BJ (cell line): ENCODE results near the gene B3GAT1. TPM values are rescaled to one million over a fixed set of nuclear protein-coding genes. Genes with fewer than 3 reads are reported as not detected.

Experiments
- CTCF ChIA-PET: fragments of 350-600 bp; formaldehyde crosslinking; extraction: SDS; loops from one replicate; lab custom pipeline; 2021; ENCODE audit warnings: antibody characterized with exemption, inconsistent platforms; lab: Yijun Ruan, JAX
- POLR2A ChIA-PET: fragments of 300-600 bp; sonication (Branson Sonifier 250); formaldehyde crosslinking; extraction: SDS; loops from one replicate; lab custom pipeline; 2021; ENCODE audit warnings: antibody characterized with exemption; lab: Charles Lee
- DNase-seq: peaks from one replicate; pipeline ENCODE4 v3.0.0-alpha.2; 2011; ENCODE audit warnings: low read depth
- H3K27me3 ChIP-seq: 2 replicates; pipeline ENCODE4 v1.6.0; 2011; ENCODE audit warnings: low read length; ENCODE audit not compliant: control insufficient read depth, insufficient read depth
- H3K36me3 ChIP-seq: 2 replicates; pipeline ENCODE4 v1.5.1; 2011; ENCODE audit warnings: low read length; ENCODE audit not compliant: control insufficient read depth, insufficient read depth
- H3K4me3 ChIP-seq: 2 replicates; pipeline ENCODE4 v1.5.1; 2011; ENCODE audit warnings: low read depth, mild to moderate bottlenecking, control low read depth, low read length
- polyA plus RNA-seq: library from polyadenylated mRNA; depleted of rRNA; stranded (reverse); fragments of >200 nt; gene quantifications from 2 replicates; pipeline ENCODE4 v1.2.3, GENCODE V29; 2011
- TF ChIP-seq, protein P1 (sequence below): IDR thresholded peaks from 2 replicates; pipeline ENCODE4 v1.5.1; 2011; ENCODE audit warnings: low read depth, mild to moderate bottlenecking, control low read depth, inconsistent platforms, low read length, moderate library complexity; ENCODE audit not compliant: insufficient read depth

Gene B3GAT1
- polyA plus RNA-seq, 1 experiment = not detected

DNA sequence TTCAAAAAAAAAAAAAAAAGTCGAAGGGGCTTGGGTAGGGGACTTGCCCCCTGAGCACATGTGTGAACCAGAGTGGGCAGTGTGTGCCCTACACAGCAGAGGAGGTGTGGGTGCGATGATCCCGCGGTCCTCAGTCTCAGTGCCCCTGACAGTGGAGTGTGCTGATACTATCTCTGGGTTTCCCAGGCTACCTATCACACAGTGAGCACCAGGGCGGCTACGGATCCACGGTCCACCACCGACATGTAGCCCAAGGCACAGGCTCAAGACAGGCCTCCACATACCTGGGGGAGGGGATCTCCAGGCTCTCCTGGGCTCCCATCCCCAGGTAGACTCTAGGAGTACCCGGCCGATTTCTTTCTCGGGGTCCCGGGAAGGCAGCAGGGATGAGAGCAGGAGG, 9.1 kb downstream of the B3GAT1 start:
- CTCF ChIA-PET = no interaction called here
- no peak for DNase-seq
- H3K4me3 ChIP-seq = no peak overlapping the region
- POLR2A ChIA-PET = no interaction called here
- H3K27me3 ChIP-seq = no peaks in the 10 kb centered on the region
- TF ChIP-seq, protein P1, sequence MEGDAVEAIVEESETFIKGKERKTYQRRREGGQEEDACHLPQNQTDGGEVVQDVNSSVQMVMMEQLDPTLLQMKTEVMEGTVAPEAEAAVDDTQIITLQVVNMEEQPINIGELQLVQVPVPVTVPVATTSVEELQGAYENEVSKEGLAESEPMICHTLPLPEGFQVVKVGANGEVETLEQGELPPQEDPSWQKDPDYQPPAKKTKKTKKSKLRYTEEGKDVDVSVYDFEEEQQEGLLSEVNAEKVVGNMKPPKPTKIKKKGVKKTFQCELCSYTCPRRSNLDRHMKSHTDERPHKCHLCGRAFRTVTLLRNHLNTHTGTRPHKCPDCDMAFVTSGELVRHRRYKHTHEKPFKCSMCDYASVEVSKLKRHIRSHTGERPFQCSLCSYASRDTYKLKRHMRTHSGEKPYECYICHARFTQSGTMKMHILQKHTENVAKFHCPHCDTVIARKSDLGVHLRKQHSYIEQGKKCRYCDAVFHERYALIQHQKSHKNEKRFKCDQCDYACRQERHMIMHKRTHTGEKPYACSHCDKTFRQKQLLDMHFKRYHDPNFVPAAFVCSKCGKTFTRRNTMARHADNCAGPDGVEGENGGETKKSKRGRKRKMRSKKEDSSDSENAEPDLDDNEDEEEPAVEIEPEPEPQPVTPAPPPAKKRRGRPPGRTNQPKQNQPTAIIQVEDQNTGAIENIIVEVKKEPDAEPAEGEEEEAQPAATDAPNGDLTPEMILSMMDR = no peak
- no peaks in the 10 kb centered on the region for H3K36me3 ChIP-seq

DNA sequence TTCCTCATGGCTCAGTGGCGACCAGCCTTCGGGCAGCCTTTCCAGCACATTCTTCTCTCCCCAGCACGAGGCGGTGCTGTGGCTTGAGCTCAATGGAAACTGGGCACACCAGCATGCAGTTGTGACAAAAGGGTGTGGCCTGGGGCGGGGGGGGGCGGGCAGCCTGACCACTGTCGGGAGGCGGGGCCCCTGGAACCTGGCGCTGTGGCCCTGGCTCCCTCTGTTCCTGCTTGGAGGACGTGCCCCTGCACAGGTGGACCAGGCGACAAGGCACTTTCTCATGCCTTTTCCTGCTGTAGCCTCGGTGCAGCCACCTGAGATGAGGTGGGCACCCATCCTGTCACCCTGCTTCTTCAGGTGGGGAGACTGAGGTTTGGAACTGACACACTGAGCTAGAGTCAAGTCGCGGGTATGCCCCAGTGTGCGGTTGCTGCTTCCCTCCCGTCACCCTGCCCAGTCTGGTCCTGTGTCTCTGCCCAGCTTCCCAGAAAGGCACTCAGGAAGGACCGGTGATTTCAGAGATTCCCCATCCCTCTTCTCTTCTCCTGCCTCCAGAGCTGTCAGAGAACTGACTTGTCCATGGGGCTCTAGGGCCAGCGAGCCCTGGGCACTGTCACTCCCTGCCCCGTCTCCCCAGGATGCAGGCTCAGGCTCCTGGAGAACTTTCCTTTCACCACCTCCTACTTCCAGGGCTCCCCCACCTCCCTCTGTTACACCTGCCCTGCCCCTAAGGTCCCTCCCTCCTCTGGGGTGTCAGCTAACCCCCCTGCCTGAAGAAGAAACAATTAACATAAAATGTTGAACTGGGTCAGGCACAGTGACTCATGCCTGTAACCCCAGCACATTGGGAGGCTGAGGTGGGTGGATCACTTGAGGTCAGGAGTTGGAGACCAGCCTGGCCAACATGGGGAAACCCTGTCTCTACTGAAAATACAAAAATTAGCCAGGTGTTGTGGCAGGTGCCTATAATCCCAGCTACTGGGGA, 9.9 kb downstream of the B3GAT1 start:
- TF ChIP-seq, protein P1 = no peak
- Histone ChIP-seq H3K27me3 (no peaks in the 10 kb centered on the region), H3K36me3 (no peaks in the 10 kb centered on the region), H3K4me3 (no peak overlapping the region)
- CTCF ChIA-PET = no interaction called here
- POLR2A ChIA-PET = no interaction called here
- no peak for DNase-seq

DNA sequence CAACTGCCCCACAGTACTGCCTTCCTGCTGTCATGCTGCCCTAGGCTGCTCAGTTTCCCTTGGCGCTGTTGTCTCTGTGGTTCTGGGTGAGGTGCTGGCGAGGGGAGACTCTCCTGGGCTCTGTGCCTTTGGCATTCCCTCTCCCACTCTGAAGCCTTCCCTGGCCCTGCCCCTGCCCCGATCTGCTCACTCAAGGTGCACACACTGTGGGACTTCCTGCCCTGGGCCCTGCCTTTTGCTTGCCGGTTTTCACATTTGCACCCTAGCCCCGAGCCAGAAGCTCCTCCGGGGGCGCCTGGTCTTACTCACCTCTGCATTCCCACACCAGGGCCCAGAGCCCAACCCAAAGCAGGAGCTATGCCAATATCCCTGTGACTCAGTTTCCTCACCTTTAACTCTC, 12.0 kb downstream of the B3GAT1 start:
- H3K4me3 ChIP-seq = no peak overlapping the region
- no peaks in the 10 kb centered on the region for H3K36me3 ChIP-seq
- no peaks in the 10 kb centered on the region for H3K27me3 ChIP-seq
- CTCF ChIA-PET = no interaction called here
- TF ChIP-seq, protein P1 = no peak
- POLR2A ChIA-PET = no interaction called here
- no peak for DNase-seq

DNA sequence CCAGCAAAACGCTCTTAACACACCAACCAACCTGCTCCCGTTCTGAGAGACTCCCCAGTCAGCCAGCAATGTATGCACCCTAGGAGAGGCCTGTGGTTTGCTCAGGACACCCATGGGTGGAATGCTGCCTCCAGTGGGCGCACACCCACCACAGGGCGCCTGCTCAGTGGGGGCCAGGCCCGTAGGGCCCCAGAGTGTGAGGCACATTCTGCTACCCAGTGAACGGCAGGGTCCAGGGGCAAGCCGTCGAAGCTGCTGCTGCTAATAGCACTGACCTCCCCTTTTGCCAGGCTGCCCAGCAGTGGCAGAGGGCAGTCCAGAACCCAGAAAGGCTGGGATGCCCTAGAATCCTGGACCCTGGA, 12.8 kb downstream of the B3GAT1 start:
- no peak for DNase-seq
- Histone ChIP-seq H3K4me3 (no peak overlapping the region), H3K36me3 (no peaks in the 10 kb centered on the region), H3K27me3 (no peaks in the 10 kb centered on the region)
- ChIA-PET POLR2A (no interaction called here), CTCF (no interaction called here)
- TF ChIP-seq, protein P1 = no peak

DNA sequence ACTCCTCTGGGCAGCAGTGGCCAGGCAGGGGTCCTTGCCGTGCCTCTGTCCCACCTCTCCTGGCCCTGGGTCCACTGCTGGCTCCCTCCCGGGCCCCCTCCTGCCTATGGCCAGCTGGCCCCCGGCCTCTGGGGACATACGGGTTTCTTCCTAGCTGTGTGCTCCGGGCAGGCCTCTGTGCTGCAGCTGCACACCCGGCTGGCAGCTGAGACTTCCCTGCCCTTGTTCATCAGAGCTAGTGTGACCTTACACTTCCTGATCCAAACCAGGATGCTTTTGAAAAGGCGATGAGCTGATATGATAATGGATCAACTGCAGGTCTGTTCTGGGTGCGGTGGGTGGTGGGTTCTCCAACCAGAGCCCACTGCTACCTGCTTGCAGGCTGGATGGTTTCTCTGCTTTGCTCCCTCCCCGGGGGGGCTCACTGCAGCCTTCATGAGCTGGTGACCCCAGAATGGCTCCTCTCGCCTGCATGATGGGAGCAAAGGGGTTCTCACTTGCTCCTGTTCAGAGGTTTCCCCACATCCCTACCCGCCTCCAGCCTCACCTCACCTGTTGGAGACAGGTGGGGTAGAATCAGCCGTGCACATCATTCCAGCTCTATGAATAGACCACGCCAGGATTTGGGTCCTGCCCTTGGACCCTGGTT, 13.3 kb downstream of the B3GAT1 start:
- POLR2A ChIA-PET = no interaction called here
- TF ChIP-seq, protein P1 = no peak
- Histone ChIP-seq H3K27me3 (no peaks in the 10 kb centered on the region), H3K4me3 (no peak overlapping the region), H3K36me3 (no peaks in the 10 kb centered on the region)
- no peak for DNase-seq
- CTCF ChIA-PET = no interaction called here
